ENCODE measurements around the gene NR2F2.

DNA sequence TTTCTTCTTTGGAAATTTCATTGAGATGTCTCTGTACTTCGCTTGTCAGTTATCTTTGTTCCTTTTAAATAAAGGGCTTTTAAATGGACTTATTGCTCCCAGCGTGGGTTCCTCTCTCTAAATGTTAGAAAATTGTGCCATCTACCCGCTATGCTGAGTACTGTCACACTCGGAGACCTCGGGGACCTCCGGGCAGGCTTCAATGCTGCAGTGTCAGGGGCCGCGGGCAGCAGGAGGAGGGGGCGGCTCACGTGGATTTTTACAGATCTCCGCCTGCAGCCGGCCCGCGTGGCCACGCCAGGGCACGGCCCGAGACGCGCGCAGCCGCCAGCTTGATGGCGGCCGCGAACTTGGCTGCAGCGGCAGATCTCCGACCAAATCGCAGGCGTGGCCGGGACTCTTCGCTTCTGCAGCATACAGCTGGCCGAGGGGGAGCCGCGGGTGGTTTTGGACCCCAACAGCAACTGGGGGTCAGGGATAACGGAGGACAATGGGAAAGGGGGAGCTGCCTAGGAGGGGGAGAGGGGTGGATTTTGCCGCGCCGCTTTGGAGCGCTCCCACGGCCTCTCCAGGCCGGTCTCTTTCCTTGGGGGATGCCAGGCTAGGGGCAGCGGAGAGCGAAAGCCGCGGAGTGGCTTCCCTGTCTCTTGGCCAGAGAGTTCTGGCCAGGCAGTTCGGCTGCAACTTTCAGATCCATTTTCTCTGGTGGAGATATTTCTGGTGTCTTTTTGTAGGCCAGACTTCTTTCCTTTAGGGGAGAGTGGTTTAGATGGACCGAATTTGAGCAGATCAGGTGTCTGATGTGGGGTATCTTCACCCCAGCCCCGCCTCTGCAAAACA is 15.3 kb downstream of the NR2F2 start:
- TF ChIP-seq, protein P1, sequence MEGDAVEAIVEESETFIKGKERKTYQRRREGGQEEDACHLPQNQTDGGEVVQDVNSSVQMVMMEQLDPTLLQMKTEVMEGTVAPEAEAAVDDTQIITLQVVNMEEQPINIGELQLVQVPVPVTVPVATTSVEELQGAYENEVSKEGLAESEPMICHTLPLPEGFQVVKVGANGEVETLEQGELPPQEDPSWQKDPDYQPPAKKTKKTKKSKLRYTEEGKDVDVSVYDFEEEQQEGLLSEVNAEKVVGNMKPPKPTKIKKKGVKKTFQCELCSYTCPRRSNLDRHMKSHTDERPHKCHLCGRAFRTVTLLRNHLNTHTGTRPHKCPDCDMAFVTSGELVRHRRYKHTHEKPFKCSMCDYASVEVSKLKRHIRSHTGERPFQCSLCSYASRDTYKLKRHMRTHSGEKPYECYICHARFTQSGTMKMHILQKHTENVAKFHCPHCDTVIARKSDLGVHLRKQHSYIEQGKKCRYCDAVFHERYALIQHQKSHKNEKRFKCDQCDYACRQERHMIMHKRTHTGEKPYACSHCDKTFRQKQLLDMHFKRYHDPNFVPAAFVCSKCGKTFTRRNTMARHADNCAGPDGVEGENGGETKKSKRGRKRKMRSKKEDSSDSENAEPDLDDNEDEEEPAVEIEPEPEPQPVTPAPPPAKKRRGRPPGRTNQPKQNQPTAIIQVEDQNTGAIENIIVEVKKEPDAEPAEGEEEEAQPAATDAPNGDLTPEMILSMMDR (conservative IDR thresholded peaks at IDR 0.05), result peak; percentile 17; the same call in 1 of the 2 replicates
- TF ChIP-seq EZH2 (IDR thresholded peaks at IDR 0.05; ENCODE audit: low read depth), result no peak
